Sigmoid colon (tissue), 4 donors: Measurements from ENCODE around the gene NECTIN1.

Source experiments
- POLR2A ChIP-seq, 2 donors: fragments of 450-650 bp; IDR thresholded peaks; one replicate each; pipeline ENCODE4 v1.6.1; 2016; ENCODE audit warnings: antibody characterized with exemption in 2 of 2, mild to moderate bottlenecking in 2 of 2, moderate library complexity in 2 of 2
- POLR2AphosphoS5 ChIP-seq, 4 donors: sonication (generic); formaldehyde crosslinking; IDR thresholded peaks; one replicate each; pipeline ENCODE4 v1.6.1; 2017; ENCODE audit warnings: antibody characterized with exemption in 4 of 4
- TF ChIP-seq, protein P1 (sequence below), 4 experiments: fragments of 450-650 bp in 3 of 4; fragments of 200-600 bp in 1 of 4; IDR thresholded peaks; one replicate each; pipeline ENCODE4 v1.5.1; 2016 to 2019; ENCODE audit warnings: antibody characterized with exemption in 4 of 4, mild to moderate bottlenecking in 3 of 4, moderate library complexity in 2 of 4

- TF ChIP-seq, protein P1, sequence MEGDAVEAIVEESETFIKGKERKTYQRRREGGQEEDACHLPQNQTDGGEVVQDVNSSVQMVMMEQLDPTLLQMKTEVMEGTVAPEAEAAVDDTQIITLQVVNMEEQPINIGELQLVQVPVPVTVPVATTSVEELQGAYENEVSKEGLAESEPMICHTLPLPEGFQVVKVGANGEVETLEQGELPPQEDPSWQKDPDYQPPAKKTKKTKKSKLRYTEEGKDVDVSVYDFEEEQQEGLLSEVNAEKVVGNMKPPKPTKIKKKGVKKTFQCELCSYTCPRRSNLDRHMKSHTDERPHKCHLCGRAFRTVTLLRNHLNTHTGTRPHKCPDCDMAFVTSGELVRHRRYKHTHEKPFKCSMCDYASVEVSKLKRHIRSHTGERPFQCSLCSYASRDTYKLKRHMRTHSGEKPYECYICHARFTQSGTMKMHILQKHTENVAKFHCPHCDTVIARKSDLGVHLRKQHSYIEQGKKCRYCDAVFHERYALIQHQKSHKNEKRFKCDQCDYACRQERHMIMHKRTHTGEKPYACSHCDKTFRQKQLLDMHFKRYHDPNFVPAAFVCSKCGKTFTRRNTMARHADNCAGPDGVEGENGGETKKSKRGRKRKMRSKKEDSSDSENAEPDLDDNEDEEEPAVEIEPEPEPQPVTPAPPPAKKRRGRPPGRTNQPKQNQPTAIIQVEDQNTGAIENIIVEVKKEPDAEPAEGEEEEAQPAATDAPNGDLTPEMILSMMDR (IDR thresholded peaks at IDR 0.05), result no peak
- TF ChIP-seq POLR2A (IDR thresholded peaks at IDR 0.05) (no peak), POLR2AphosphoS5 (IDR thresholded peaks at IDR 0.05) (no peak)
Measured at GRCh38 chr11:119754656-119755355, 25.8 kb upstream of the NECTIN1 start.
